MM.1S (cell line): ENCODE measurements around the gene KLHDC1.

Experiments used
- DNase-seq: peaks from one replicate; pipeline ENCODE4 v3.0.0-alpha.2; 2015
- H2AFZ ChIP-seq: fragments of 300-600 bp; sonication (generic); 2 replicates; pipeline ENCODE4 v1.6.0; 2016; ENCODE audit warnings: antibody characterized with exemption, low read length
- H3F3A ChIP-seq: fragments of 300-600 bp; sonication (generic); 2 replicates; pipeline ENCODE4 v1.6.1; 2016; ENCODE audit warnings: mild to moderate bottlenecking, antibody characterized with exemption, low read length, moderate library complexity, mixed read lengths; ENCODE audit not compliant: insufficient read depth
- H3K27ac ChIP-seq: fragments of 300-600 bp; sonication (generic); 2 replicates; pipeline ENCODE4 v1.5.1; 2016; ENCODE audit warnings: mild to moderate bottlenecking, low read length
- H3K27me3 ChIP-seq: fragments of 300-600 bp; sonication (generic); replicated peaks from 2 replicates; pipeline ENCODE4 v1.6.0; 2016; ENCODE audit warnings: low read length; ENCODE audit not compliant: insufficient read depth
- H3K36me3 ChIP-seq: fragments of 300-600 bp; sonication (generic); replicated peaks from 2 replicates; pipeline ENCODE4 v1.6.1; 2016; ENCODE audit warnings: mild to moderate bottlenecking, low read length, mixed read lengths; ENCODE audit not compliant: insufficient read depth
- H3K4me1 ChIP-seq: fragments of 300-600 bp; sonication (generic); 2 replicates; pipeline ENCODE4 v1.6.1; 2016; ENCODE audit warnings: low read length, mixed read lengths
- H3K4me2 ChIP-seq: fragments of 300-600 bp; sonication (generic); 2 replicates; pipeline ENCODE4 v1.6.0; 2016; ENCODE audit warnings: low read depth, low read length
- H3K4me3 ChIP-seq: fragments of 300-600 bp; sonication (generic); 2 replicates; pipeline ENCODE4 v1.5.1; 2016; ENCODE audit warnings: low read length, mixed read lengths
- H3K79me2 ChIP-seq: fragments of 300-600 bp; sonication (generic); 2 replicates; pipeline ENCODE4 v1.6.1; 2016; ENCODE audit warnings: mixed run types, low read length, mixed read lengths
- H3K9ac ChIP-seq: fragments of 300-600 bp; sonication (generic); 2 replicates; pipeline ENCODE4 v1.6.1; 2016; ENCODE audit warnings: low read length, mixed read lengths
- H3K9me2 ChIP-seq: fragments of 300-600 bp; sonication (generic); replicated peaks from 2 replicates; pipeline ENCODE4 v1.6.1; 2016; ENCODE audit warnings: mild to moderate bottlenecking, low read length, mixed read lengths; ENCODE audit not compliant: insufficient read depth
- H3K9me3 ChIP-seq: fragments of 300-600 bp; sonication (generic); replicated peaks from 2 replicates; pipeline ENCODE4 v1.6.1; 2016; ENCODE audit warnings: mild to moderate bottlenecking, low read length, mixed read lengths; ENCODE audit not compliant: insufficient read depth
- H4K20me1 ChIP-seq: fragments of 300-600 bp; sonication (generic); 2 replicates; pipeline ENCODE4 v1.6.1; 2016; ENCODE audit warnings: mild to moderate bottlenecking, low read length, moderate library complexity, mixed read lengths; ENCODE audit not compliant: insufficient read depth
- EZH2 ChIP-seq: fragments of 300-600 bp; sonication (generic); optimal IDR thresholded peaks from 2 replicates; pipeline ENCODE3; 2017; ENCODE audit warnings: low read depth, mild to moderate bottlenecking, antibody characterized with exemption, low read length, mixed read lengths
- EZH2phosphoT487 ChIP-seq: fragments of 300-600 bp; sonication (generic); IDR thresholded peaks from 2 replicates; pipeline ENCODE4 v1.6.1; 2018; ENCODE audit warnings: antibody characterized with exemption, low read length
- TF ChIP-seq, protein P1 (sequence below): fragments of 300-600 bp; sonication (generic); IDR thresholded peaks from 2 replicates; pipeline ENCODE4 v1.5.1; 2016; ENCODE audit warnings: antibody characterized with exemption, low read length, mixed read lengths

The KLHDC1 gene

DNA sequence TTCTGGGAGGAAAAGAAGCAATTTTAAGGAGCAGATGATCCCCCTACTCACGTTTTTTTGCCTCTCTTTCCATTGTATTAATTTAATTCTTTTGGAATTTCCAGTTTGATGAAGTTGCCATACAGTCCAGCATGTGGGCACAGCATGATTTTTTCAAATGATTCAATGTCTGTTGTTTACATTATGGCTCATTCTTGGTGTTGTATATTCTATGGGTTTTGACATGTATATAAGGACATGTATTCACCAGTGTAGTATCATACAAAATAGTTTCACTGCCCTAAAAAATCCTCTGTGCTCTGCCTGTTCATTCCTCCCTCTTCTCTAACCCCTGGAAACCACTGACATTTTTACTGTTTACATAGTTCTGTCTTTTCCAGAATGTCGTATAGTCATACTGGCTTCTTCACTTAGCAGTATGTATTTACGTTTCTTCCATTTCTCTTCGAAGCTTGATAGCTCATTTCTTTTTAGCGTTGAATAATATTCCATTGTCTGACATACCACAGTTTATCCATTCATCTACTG is 61.7 kb downstream of the KLHDC1 start:
- Histone ChIP-seq H3K4me3 (no peak overlapping the region), H3K9ac (no peak overlapping the region), H3F3A (no peaks in the 10 kb centered on the region), H3K4me2 (no peak overlapping the region), H3K9me3 (no peaks in the 10 kb centered on the region), H3K27me3 (no peaks in the 10 kb centered on the region), H3K4me1 (no peaks in the 10 kb centered on the region), H3K36me3 (no peaks in the 10 kb centered on the region), H2AFZ (no peak overlapping the region), H4K20me1 (no peaks in the 10 kb centered on the region), H3K79me2 (no peaks in the 10 kb centered on the region), H3K9me2 (no peaks in the 10 kb centered on the region), H3K27ac (no peak overlapping the region)
- no peak for DNase-seq
- no peak for TF ChIP-seq EZH2
- TF ChIP-seq, protein P1, sequence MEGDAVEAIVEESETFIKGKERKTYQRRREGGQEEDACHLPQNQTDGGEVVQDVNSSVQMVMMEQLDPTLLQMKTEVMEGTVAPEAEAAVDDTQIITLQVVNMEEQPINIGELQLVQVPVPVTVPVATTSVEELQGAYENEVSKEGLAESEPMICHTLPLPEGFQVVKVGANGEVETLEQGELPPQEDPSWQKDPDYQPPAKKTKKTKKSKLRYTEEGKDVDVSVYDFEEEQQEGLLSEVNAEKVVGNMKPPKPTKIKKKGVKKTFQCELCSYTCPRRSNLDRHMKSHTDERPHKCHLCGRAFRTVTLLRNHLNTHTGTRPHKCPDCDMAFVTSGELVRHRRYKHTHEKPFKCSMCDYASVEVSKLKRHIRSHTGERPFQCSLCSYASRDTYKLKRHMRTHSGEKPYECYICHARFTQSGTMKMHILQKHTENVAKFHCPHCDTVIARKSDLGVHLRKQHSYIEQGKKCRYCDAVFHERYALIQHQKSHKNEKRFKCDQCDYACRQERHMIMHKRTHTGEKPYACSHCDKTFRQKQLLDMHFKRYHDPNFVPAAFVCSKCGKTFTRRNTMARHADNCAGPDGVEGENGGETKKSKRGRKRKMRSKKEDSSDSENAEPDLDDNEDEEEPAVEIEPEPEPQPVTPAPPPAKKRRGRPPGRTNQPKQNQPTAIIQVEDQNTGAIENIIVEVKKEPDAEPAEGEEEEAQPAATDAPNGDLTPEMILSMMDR, result no peak
- no peak for TF ChIP-seq EZH2phosphoT487

DNA sequence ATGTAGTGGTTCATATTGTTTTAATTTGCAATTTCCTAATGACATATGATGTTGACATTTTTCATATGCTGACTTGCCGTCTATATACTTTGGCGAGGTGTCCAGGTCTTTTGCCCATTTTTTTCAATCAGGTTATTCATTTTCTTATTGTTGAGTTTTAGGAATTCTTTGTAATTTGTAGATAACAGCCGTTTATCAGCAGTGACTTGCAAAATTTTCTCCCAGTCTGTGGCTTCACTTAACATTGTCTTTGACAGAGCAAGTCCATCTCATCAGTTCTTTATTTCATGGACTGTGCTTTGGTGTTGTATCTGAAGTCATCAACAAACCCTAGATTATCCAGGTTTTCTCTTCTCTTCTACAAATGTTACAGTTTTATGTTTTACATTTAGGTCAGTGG is 62.5 kb downstream of the KLHDC1 start:
- Histone ChIP-seq H3K36me3 (no peaks in the 10 kb centered on the region), H2AFZ (no peak overlapping the region), H3K79me2 (no peaks in the 10 kb centered on the region), H3K4me2 (no peak overlapping the region), H3K9me3 (no peaks in the 10 kb centered on the region), H3K4me3 (no peak overlapping the region), H3K9ac (no peak overlapping the region), H3K27ac (no peak overlapping the region), H3K4me1 (no peaks in the 10 kb centered on the region), H3F3A (no peaks in the 10 kb centered on the region), H3K9me2 (no peaks in the 10 kb centered on the region), H4K20me1 (no peaks in the 10 kb centered on the region), H3K27me3 (no peaks in the 10 kb centered on the region)
- DNase-seq, result no peak
- no peak for TF ChIP-seq EZH2
- no peak for TF ChIP-seq EZH2phosphoT487
- TF ChIP-seq, protein P1, result no peak

DNA sequence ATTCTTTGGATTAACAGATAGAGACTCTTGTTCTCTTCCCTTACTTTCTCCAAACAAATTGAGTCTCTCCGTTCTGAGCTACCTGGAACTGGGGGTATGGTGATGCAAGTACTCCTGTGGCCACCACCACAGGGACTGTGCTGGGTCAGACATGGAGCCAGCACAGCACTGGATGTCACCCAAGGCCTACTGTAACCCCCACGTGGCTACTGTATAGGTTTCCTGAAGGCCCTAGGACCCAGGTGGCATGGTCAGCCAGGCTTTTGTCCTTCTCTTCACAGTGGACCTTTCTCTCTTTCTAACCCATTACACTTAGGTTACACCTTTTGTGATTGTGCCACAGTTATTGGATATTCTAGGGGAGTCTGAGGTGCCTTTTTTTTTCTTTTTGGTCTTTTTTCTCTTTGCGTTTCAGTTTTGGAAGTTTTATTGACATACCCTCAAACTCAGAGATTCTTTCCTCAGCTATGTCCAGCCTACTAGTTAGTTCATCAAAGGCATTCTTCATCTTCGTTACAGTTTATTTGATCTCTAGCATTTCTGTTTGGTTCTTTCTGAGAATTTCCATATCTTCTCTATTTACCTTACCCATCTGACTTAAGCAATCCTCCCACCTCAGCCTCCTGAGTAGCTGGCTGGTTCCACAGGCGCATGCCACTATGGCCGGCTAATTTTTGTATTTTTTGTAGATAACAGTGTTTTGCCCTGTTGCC is 69.1 kb downstream of the KLHDC1 start:
- H2AFZ ChIP-seq, result no peak overlapping the region
- no peaks in the 10 kb centered on the region for H4K20me1 ChIP-seq
- H3K36me3 ChIP-seq, result no peaks in the 10 kb centered on the region
- no peak for DNase-seq
- H3K9ac ChIP-seq, result no peak overlapping the region
- H3K9me2 ChIP-seq, result no peaks in the 10 kb centered on the region
- H3K9me3 ChIP-seq, result no peaks in the 10 kb centered on the region
- TF ChIP-seq, protein P1, result no peak
- TF ChIP-seq EZH2phosphoT487 (no peak), EZH2 (no peak)
- H3F3A ChIP-seq, result peaks cover 3% of the 10 kb centered on the region; the same call in 1 of the 2 replicates
- no peak overlapping the region for H3K27ac ChIP-seq
- H3K4me1 ChIP-seq, result no peaks in the 10 kb centered on the region
- H3K4me2 ChIP-seq, result no peak overlapping the region
- no peaks in the 10 kb centered on the region for H3K27me3 ChIP-seq
- H3K4me3 ChIP-seq, result no peak overlapping the region
- H3K79me2 ChIP-seq, result no peaks in the 10 kb centered on the region
